Right hindlimb (tissue), 1 donor: Measurements from ENCODE around the gene SETD1A.
A peak's percentile ranks its signal among the peaks of the same experiment; 100 is the strongest.
"Not testable (repeated sequence)": the region's sequence is repeated elsewhere in the genome, so short reads cannot be mapped to it uniquely, and the experiment has no call there.

Experiments
- DNase-seq: peaks from one replicate; pipeline ENCODE4 v3.0.0-alpha.2; 2018

SETD1A gene

GRCh38 chr16:30930160-30930571, 27.4 kb upstream of the SETD1A start:
- no peak for DNase-seq

DNA sequence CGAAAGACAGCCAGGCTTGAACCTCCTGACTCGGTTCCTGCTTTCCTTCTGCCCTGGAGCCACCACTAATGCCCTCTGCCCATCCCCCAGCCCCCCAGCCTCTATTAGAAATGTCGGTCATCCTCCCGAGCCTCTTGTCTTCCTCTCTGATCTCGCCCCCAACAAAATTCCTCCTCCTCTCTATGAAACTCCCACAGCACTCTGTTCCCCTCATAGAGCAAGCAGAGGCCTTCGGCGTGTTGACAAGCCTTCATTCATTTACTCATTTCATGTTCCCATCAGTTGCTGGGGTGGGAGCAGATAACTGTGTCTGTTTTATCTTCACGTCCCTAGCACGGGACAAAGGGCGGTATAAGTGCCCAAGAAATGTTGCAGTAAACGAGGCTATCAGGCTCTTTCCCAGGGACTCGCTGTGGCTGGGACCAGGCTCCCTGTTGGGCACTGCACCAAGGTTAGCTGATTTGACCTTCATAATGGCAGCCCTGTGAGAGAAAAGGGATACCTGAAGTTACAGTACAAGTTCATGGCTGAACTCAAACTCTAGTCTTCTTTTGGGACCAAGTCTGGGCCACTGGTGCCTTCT, 26.4 kb upstream of the SETD1A start:
- DNase-seq: no peak

DNA sequence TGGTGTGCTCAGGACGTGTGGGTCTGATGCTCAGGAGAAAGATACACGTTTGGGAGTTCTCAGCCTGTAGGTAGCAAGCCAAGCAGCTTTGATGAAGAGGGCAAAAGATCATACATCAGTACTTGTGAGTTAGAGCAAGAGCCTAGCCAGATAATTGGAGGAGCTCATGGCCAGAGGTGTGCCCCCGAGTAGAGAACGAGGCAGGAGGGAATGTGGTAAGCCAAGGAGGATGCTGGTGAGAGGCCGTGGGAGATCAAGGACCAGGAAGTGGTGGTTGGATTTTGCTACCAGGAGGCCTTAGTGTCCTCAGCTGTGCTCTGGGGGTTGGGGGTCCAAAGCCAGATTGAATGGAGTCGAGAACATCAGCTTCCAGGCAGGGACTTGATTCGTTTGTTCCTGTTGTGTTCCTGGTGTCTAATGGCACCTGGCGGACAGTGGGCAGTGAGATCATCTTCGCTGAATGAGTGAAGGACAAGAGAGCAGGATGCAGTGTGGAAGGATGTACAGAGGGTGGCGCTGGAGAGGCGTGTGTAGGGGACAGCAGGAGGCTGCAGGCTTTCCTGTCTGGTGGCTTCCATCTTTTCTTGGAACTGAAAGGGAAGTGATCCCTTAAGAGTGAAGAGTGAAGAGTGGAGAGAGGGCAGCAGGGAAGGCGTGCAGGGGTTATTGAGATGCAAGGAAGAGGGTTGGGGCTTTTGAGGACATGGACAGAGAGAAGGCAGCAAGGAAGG, 22.6 kb upstream of the SETD1A start:
- DNase-seq: peak; percentile 40

DNA sequence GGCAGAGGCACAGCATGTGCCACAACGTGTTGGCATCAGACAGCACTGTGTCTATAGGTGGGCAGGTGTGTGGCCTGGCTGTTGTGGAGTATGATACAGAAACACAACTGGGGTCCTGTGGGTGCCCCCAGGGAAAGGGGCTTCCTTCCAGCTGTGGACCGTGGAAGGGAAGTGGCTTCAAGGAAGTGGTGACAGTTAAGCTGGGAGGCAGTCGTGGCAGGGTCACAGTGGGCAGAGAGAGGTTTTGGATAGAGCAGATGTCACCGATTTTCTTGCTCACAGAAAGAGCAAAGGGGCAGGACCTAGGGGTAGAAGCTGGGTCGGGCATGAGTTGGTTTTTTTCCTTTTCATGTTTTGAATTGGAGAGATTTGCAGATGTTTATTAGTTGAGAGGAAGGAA, 19.9 kb upstream of the SETD1A start:
- no peak for DNase-seq

DNA sequence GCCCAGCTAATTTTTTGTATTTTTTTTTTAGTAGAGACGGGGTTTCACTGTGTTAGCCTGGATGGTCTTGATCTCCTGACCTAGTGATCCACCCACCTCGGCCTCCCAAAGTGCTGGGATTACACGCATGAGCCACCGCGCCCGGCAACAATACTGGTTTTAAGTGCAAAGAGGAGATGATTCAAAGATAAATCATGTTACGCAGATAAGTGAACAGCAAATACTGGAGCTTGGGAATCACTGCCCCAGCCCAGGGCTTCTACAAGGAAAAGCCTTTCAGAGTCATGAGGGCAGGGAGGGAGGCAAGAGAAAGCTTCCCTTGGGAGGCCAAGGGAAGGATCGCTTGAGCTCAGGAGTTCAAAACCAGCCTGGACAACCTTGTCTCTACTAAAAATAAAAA, 18.0 kb upstream of the SETD1A start:
- not testable (repeated sequence) for DNase-seq

GRCh38 chr16:30941600-30942425, 15.7 kb upstream of the SETD1A start:
- peak; percentile 68 for DNase-seq

DNA sequence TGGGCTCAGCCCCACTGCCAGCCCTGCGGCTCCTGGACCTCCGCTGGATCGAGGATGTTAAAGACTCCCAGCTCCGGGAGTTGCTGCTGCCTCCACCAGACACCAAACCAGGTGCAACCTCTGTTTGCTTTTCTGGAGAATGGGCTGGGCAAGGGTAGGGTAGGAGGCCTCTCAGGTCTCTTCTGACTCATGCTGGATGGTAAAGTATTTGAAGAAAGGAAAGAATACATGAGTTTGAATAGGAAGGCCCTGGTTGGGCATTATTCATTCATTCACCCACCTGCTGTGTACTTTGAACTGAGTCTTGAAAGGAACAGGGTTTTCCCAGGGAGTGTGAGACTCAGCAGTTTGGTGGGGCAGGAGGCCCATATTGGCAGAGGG, 15.1 kb upstream of the SETD1A start:
- DNase-seq: no peak

DNA sequence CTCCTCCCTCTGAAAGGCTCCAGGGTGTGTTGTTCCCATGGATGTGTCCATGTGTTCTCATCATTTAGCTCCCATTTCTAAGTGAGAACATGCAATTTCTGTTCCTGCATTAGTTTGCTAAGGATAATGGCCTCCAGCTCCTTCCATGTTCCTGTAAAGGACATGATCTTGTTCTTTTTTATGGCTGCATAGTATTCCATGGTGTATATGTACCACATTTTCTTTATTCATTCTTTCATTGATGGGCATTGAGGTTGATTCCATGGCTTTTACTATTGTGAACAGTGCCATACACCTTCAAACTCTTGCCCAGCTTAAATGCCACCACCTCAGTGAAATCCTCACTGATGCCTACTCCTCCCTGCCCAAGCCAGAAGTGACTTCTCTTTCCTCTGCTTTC, 13.2 kb upstream of the SETD1A start:
- DNase-seq: no peak

DNA sequence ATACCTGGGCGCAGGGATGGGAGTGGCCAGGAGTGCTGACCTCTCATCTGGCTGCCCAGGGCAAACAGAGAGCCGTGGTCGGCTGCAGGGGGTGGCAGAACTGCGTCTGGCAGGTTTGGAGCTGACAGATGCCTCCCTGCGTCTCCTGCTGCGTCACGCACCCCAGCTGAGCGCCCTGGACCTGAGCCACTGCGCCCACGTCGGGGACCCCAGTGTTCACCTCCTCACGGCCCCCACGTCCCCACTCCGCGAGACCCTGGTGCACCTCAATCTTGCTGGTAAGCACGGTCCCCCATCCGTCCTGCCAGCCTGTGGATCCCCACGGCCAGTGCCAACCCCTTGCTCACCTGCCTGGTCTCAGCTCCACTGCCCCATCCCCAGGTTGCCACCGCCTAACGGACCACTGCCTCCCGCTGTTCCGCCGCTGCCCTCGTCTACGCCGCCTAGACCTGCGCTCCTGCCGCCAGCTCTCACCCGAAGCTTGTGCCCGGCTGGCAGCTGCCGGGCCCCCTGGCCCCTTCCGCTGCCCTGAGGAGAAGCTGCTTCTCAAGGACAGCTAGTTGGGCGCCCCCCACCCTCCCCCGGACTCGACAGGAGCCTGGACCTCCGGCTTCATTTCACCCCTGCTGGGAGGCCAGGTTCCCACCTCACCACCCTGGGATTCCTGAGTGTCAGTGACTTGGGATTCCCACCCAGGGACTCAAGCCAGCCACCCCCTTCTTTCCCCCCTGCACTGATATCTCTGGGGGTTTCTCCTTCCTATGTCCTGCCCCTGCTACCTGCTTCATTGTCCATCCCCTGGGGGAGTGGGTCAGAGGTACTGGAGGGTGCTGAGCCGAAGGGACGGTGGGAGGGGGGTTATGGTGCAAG, 10.6 kb upstream of the SETD1A start:
- peak; percentile 51 for DNase-seq

DNA sequence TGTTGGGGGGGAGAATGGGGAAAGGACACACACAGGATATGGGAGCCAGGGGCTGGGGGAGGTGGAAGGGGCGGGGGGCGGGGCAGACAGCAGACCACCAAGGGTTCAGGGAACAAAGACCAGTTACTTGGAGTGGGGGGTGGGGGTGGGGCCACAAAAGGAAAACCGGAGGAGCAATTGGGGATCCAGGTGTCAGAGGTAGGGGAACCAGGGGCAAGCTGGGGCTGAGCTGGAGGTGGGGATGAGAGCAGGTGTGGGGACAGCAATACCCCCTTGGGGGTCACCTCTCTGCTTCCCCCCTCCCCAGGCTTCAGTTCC, 10.1 kb upstream of the SETD1A start:
- DNase-seq: no peak

DNA sequence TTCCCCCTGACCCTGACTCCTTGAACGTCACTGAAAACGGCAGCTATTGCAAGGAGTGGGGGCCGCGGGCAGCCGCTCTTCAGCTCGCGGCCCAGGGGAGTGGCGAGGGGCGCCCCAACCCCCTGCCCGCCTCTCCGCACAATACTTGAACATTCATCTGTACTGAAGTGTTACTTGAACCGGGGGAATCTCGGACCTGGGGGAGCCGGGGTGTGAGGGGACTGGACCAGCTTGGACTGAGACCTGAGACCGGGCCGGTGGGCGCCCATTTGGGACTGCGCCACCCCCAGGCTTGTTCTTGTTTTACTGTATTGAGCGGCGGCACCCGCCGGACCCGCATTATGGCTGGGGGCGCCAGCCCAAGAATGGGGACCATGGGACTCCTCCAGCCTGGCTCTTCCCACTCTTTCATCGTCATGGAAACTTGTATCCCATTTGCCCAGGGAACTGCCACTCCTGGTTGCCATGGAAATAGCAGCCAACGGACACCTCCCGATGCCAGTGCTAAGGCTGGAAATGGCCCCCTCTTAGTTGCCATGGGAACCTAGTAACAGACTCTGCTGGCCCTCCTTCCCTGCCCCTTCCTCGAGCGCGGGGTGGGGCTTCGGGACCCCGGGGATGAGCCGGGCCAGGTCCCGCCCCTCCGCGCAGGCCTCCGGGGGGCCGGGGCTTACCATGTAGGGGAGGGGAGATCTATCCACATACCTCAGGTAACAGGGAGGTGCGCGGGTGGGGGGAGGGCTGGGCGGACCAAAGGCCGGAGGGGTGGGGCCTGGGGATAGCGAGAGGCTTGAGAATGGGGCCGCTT, 9.5 kb upstream of the SETD1A start:
- DNase-seq: peak; percentile 96

GRCh38 chr16:30948667-30949649, 8.6 kb upstream of the SETD1A start, which contains the start of gene ORAI3:
ORAI3 (plus strand) TSS chr16:30949068; CDS start chr16:30949290, 222 bp downstream.
- peak; percentile 84 for DNase-seq

GRCh38 chr16:30949650-30950515, 7.7 kb upstream of the SETD1A start:
- peak; percentile 83 for DNase-seq

GRCh38 chr16:30950516-30951065, 7.0 kb upstream of the SETD1A start:
- DNase-seq: no peak

DNA sequence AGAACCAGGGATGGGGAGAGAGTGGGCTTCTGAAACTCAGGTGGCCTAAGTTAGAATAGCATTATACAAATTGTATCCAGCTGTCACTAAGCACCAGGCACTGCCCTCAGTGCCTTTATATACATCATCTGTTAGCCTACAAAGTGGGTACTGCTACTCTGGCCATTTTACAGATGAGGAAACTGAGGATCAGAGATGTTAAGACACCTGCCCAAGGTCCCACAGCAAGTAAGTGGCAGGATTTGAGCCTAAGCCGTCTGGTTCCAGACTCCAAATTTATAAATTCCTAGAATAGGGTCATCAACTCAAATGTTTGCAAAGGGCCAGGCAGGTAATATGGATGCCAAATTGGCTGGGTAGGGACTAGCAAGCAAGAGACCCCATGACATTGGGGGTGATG, 6.4 kb upstream of the SETD1A start:
- DNase-seq: no peak

GRCh38 chr16:30951750-30952149, 5.8 kb upstream of the SETD1A start:
- DNase-seq: peak; percentile 48

DNA sequence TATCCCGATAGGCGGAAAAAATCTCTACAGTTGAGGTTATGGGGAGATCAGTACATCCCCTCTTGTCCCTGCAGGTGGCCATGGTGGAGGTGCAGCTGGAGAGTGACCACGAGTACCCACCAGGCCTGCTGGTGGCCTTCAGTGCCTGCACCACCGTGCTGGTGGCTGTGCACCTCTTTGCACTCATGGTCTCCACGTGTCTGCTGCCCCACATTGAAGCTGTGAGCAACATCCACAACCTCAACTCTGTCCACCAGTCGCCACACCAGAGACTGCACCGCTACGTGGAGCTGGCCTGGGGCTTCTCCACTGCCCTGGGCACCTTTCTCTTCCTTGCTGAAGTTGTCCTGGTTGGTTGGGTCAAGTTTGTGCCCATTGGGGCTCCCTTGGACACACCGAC, 4.4 kb upstream of the SETD1A start:
- no peak for DNase-seq

- peak; percentile 81 for DNase-seq
Measured at GRCh38 chr16:30953511-30954124, 3.9 kb upstream of the SETD1A start.

- DNase-seq: no peak
Measured at GRCh38 chr16:30954993-30955392, 2.6 kb upstream of the SETD1A start.
